ENCODE results near the gene FHL5. TPM values are rescaled to one million over a fixed set of nuclear protein-coding genes. Genes with fewer than 3 reads are reported as not detected.

The FHL5 gene
- total RNA-seq, 2 donors from 2014 or later = not detected

GRCh38 chr6:96570053-96570452, 7.1 kb downstream of the FHL5 start:
- H3K27ac Mint-ChIP-seq = no peak overlapping the region
- no peak for ATAC-seq (replicated peaks)
- H3K4me3 Mint-ChIP-seq = no peak overlapping the region
- no peaks in the 10 kb centered on the region for H3K36me3 Mint-ChIP-seq (ENCODE audit: low read depth)
- H3K9me3 Mint-ChIP-seq = peaks cover 14% of the 10 kb centered on the region
- peaks cover 6% of the 10 kb centered on the region for H3K27me3 Mint-ChIP-seq
- H3K4me1 Mint-ChIP-seq = no peaks in the 10 kb centered on the region

GRCh38 chr6:96571551-96571950, 8.6 kb downstream of the FHL5 start:
- peaks cover 13% of the 10 kb centered on the region for H3K27me3 Mint-ChIP-seq
- H3K4me3 Mint-ChIP-seq = no peak overlapping the region
- H3K4me1 Mint-ChIP-seq = no peaks in the 10 kb centered on the region
- H3K9me3 Mint-ChIP-seq = peaks cover 14% of the 10 kb centered on the region
- H3K36me3 Mint-ChIP-seq (ENCODE audit: low read depth) = no peaks in the 10 kb centered on the region
- no peak for ATAC-seq (replicated peaks)
- H3K27ac Mint-ChIP-seq = no peak overlapping the region

GRCh38 chr6:96575359-96575758, 12.4 kb downstream of the FHL5 start:
- no peak overlapping the region for H3K27ac Mint-ChIP-seq
- H3K4me1 Mint-ChIP-seq = no peaks in the 10 kb centered on the region
- peaks cover 7% of the 10 kb centered on the region for H3K9me3 Mint-ChIP-seq
- no peak for ATAC-seq (replicated peaks)
- peaks cover 19% of the 10 kb centered on the region for H3K27me3 Mint-ChIP-seq
- H3K36me3 Mint-ChIP-seq (ENCODE audit: low read depth) = no peaks in the 10 kb centered on the region
- no peak overlapping the region for H3K4me3 Mint-ChIP-seq

- ATAC-seq (replicated peaks) = no peak
- H3K4me1 Mint-ChIP-seq = no peaks in the 10 kb centered on the region
- peaks cover 19% of the 10 kb centered on the region for H3K27me3 Mint-ChIP-seq
- no peaks in the 10 kb centered on the region for H3K9me3 Mint-ChIP-seq
- no peak overlapping the region for H3K27ac Mint-ChIP-seq
- no peak overlapping the region for H3K4me3 Mint-ChIP-seq
- H3K36me3 Mint-ChIP-seq (ENCODE audit: low read depth) = no peaks in the 10 kb centered on the region
Measured at GRCh38 chr6:96576221-96576620, 13.3 kb downstream of the FHL5 start.

GRCh38 chr6:96582021-96582420, 19.1 kb downstream of the FHL5 start:
- ATAC-seq (replicated peaks) = no peak
- Mint-ChIP-seq H3K4me1 (no peaks in the 10 kb centered on the region), H3K9me3 (no peaks in the 10 kb centered on the region), H3K27ac (no peak overlapping the region), H3K27me3 (peaks cover 14% of the 10 kb centered on the region), H3K4me3 (no peak overlapping the region), H3K36me3 (ENCODE audit: low read depth) (no peaks in the 10 kb centered on the region)

- H3K27me3 Mint-ChIP-seq = peaks cover 10% of the 10 kb centered on the region
- no peak for ATAC-seq (replicated peaks)
- H3K27ac Mint-ChIP-seq = no peak overlapping the region
- H3K36me3 Mint-ChIP-seq (ENCODE audit: low read depth) = no peaks in the 10 kb centered on the region
- no peaks in the 10 kb centered on the region for H3K9me3 Mint-ChIP-seq
- H3K4me3 Mint-ChIP-seq = no peak overlapping the region
- no peaks in the 10 kb centered on the region for H3K4me1 Mint-ChIP-seq
Measured at GRCh38 chr6:96582436-96582835, 19.5 kb downstream of the FHL5 start.

- Mint-ChIP-seq H3K4me1 (no peaks in the 10 kb centered on the region), H3K27ac (no peak overlapping the region), H3K27me3 (peaks cover 17% of the 10 kb centered on the region), H3K9me3 (no peaks in the 10 kb centered on the region), H3K4me3 (no peak overlapping the region), H3K36me3 (ENCODE audit: low read depth) (no peaks in the 10 kb centered on the region)
- no peak for ATAC-seq (replicated peaks)
Measured at GRCh38 chr6:96604420-96604819, 41.5 kb downstream of the FHL5 start.

GRCh38 chr6:96608074-96608473, 45.1 kb downstream of the FHL5 start:
- Mint-ChIP-seq H3K9me3 (no peaks in the 10 kb centered on the region), H3K4me1 (no peaks in the 10 kb centered on the region), H3K4me3 (no peak overlapping the region), H3K36me3 (ENCODE audit: low read depth) (no peaks in the 10 kb centered on the region), H3K27ac (no peak overlapping the region), H3K27me3 (peaks cover 14% of the 10 kb centered on the region)
- ATAC-seq (replicated peaks) = no peak

GRCh38 chr6:96610019-96610418, 47.1 kb downstream of the FHL5 start:
- Mint-ChIP-seq H3K4me1 (no peaks in the 10 kb centered on the region), H3K36me3 (ENCODE audit: low read depth) (no peaks in the 10 kb centered on the region), H3K27me3 (peaks cover 11% of the 10 kb centered on the region), H3K27ac (no peak overlapping the region), H3K9me3 (no peaks in the 10 kb centered on the region), H3K4me3 (no peak overlapping the region)
- no peak for ATAC-seq (replicated peaks)

GRCh38 chr6:96611342-96611991, 48.5 kb downstream of the FHL5 start:
- Mint-ChIP-seq H3K4me3 (no peak overlapping the region), H3K4me1 (no peaks in the 10 kb centered on the region), H3K9me3 (no peaks in the 10 kb centered on the region), H3K36me3 (ENCODE audit: low read depth) (no peaks in the 10 kb centered on the region), H3K27ac (no peak overlapping the region), H3K27me3 (peaks cover 10% of the 10 kb centered on the region)
- no peak for ATAC-seq (replicated peaks)

- ATAC-seq (replicated peaks) = no peak
- Mint-ChIP-seq H3K9me3 (no peaks in the 10 kb centered on the region), H3K27ac (no peak overlapping the region), H3K36me3 (ENCODE audit: low read depth) (no peaks in the 10 kb centered on the region), H3K4me1 (no peaks in the 10 kb centered on the region), H3K27me3 (peaks cover 19% of the 10 kb centered on the region), H3K4me3 (no peak overlapping the region)
Measured at GRCh38 chr6:96613291-96613999, 50.5 kb downstream of the FHL5 start.

- Mint-ChIP-seq H3K27ac (no peak overlapping the region), H3K9me3 (no peaks in the 10 kb centered on the region), H3K4me3 (no peak overlapping the region), H3K4me1 (no peaks in the 10 kb centered on the region), H3K36me3 (ENCODE audit: low read depth) (no peaks in the 10 kb centered on the region), H3K27me3 (peaks cover 25% of the 10 kb centered on the region)
- ATAC-seq (replicated peaks) = no peak
Measured at GRCh38 chr6:96620851-96621250, 57.9 kb downstream of the FHL5 start.

- ATAC-seq (replicated peaks) = no peak
- H3K4me3 Mint-ChIP-seq = no peak overlapping the region
- no peak overlapping the region for H3K27ac Mint-ChIP-seq
- no peaks in the 10 kb centered on the region for H3K4me1 Mint-ChIP-seq
- H3K36me3 Mint-ChIP-seq (ENCODE audit: low read depth) = no peaks in the 10 kb centered on the region
- peaks cover 23% of the 10 kb centered on the region for H3K27me3 Mint-ChIP-seq
- no peaks in the 10 kb centered on the region for H3K9me3 Mint-ChIP-seq
Measured at GRCh38 chr6:96621983-96622382, 59.1 kb downstream of the FHL5 start.

- no peak for ATAC-seq (replicated peaks)
Measured at GRCh38 chr6:96624957-96625356, 62.0 kb downstream of the FHL5 start.

GRCh38 chr6:96626759-96627364, 63.9 kb downstream of the FHL5 start:
- Mint-ChIP-seq H3K27me3 (peaks cover 10% of the 10 kb centered on the region), H3K36me3 (ENCODE audit: low read depth) (no peaks in the 10 kb centered on the region), H3K27ac (no peak overlapping the region), H3K4me3 (no peak overlapping the region), H3K9me3 (no peaks in the 10 kb centered on the region), H3K4me1 (no peaks in the 10 kb centered on the region)
- ATAC-seq (replicated peaks) = no peak

More at GRCh38 chr6:96624957-96625356, 62.0 kb downstream of the FHL5 start:
- peaks cover 15% of the 10 kb centered on the region for H3K27me3 Mint-ChIP-seq
- H3K9me3 Mint-ChIP-seq = no peaks in the 10 kb centered on the region
- no peaks in the 10 kb centered on the region for H3K4me1 Mint-ChIP-seq
- no peak overlapping the region for H3K27ac Mint-ChIP-seq
- no peak overlapping the region for H3K4me3 Mint-ChIP-seq
- H3K36me3 Mint-ChIP-seq (ENCODE audit: low read depth) = no peaks in the 10 kb centered on the region

All from activated T-helper 17 cell treated with anti-CD3 and anti-CD28 coated beads, Interleukin-2, amount 50 U/mL, for 72 hours (primary cell).